Bronchial epithelial cell (primary cell): ENCODE data around the gene MORN4. TPM values are rescaled to one million over a fixed set of nuclear protein-coding genes. Genes with fewer than 3 reads are reported as not detected.

Source experiments
- DNase-seq: peaks from one replicate; pipeline ENCODE4 v3.0.0-alpha.2; 2010; ENCODE audit warnings: low read depth
- FAIRE-seq: peaks from 2 replicates; lab custom pipeline; 2011; peaks lifted over from hg19 to GRCh38; lab: Jason Lieb, UNC
- H3K27me3 ChIP-seq: 2 replicates; pipeline ENCODE4 v1.5.1; 2011; ENCODE audit warnings: low read length; ENCODE audit not compliant: control insufficient read depth, insufficient read depth
- H3K36me3 ChIP-seq: 2 replicates; pipeline ENCODE4 v1.5.1; 2011; ENCODE audit warnings: low read length; ENCODE audit not compliant: control insufficient read depth, insufficient read depth
- H3K4me3 ChIP-seq: 2 replicates; pipeline ENCODE4 v1.5.1; 2011; ENCODE audit warnings: mild to moderate bottlenecking, low read depth, low read length, control low read depth
- total RNA-seq: library from RNA; depleted of rRNA; stranded (reverse); fragments of >200 nt; gene quantifications from 2 replicates; pipeline ENCODE4 v1.2.1, GENCODE V29; 2014
- TF ChIP-seq, protein P1 (sequence below): IDR thresholded peaks from 2 replicates; pipeline ENCODE4 v1.5.1; 2011; ENCODE audit warnings: mild to moderate bottlenecking, moderate library complexity, low read length, control low read depth, inconsistent platforms; ENCODE audit not compliant: insufficient read depth, severe bottlenecking

Gene MORN4
- total RNA-seq, 1 donor from 2014 or later = 7.1 TPM

DNA sequence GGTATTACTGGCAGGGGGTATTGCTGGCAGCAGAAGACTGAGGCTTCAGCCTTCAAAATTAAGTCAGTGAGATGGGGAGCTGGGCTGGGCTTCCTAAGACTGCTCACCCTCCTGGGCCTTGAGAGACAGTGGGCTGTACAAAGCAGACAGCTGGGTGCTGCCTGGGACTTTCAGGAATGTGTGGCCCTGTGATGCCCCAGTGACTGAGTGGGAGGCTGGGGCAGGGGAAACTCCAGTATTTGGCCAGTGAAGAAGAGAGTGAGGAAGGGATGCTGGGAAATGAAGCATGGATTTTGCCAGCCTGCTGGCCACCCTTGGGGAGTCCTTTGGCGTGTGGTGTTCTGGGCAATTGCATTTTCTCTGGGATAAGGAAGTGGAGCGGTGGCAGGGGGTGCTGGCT, 60.3 kb downstream of the MORN4 start:
- no peaks in the 10 kb centered on the region for H3K27me3 ChIP-seq
- DNase-seq = no peak
- TF ChIP-seq, protein P1, sequence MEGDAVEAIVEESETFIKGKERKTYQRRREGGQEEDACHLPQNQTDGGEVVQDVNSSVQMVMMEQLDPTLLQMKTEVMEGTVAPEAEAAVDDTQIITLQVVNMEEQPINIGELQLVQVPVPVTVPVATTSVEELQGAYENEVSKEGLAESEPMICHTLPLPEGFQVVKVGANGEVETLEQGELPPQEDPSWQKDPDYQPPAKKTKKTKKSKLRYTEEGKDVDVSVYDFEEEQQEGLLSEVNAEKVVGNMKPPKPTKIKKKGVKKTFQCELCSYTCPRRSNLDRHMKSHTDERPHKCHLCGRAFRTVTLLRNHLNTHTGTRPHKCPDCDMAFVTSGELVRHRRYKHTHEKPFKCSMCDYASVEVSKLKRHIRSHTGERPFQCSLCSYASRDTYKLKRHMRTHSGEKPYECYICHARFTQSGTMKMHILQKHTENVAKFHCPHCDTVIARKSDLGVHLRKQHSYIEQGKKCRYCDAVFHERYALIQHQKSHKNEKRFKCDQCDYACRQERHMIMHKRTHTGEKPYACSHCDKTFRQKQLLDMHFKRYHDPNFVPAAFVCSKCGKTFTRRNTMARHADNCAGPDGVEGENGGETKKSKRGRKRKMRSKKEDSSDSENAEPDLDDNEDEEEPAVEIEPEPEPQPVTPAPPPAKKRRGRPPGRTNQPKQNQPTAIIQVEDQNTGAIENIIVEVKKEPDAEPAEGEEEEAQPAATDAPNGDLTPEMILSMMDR = no peak
- FAIRE-seq = no peak
- H3K4me3 ChIP-seq = no peak overlapping the region
- peaks cover 2% of the 10 kb centered on the region for H3K36me3 ChIP-seq

GRCh38 chr10:97572214-97572989, 60.9 kb downstream of the MORN4 start, which contains the start of gene ANKRD2:
ANKRD2 (plus strand) TSS chr10:97572779; CDS start chr10:97572789, 10 bp downstream.
- H3K27me3 ChIP-seq = no peaks in the 10 kb centered on the region
- peak; percentile 77 for DNase-seq
- peaks cover 3% of the 10 kb centered on the region for H3K36me3 ChIP-seq
- TF ChIP-seq, protein P1 = peak; percentile 99
- H3K4me3 ChIP-seq = no peak within 1 kb of the TSS
- no peak for FAIRE-seq

DNA sequence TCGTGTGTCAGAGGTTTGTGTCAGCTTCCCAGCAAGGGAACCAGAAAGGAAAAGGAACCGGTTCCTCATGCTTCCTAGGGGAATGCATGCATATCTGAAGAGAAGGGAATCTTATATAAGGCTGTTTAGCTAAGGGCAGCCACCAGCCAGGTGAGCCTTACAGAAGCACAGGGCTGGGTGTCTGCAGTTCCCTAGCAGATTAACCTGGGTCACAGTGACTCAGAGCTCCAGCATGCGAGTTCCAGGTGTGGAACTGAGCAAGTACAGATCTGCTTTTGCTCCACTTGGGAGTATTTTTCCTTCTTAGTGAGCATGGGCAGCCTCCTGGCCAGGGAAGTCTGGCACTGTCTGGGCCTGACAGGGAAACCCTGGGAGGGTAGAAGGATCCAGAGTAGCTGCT, 61.7 kb downstream of the MORN4 start:
- TF ChIP-seq, protein P1 = no peak
- no peak overlapping the region for H3K4me3 ChIP-seq
- DNase-seq (peak; percentile 98), FAIRE-seq (peak; percentile 98)
- H3K36me3 ChIP-seq = peaks cover 3% of the 10 kb centered on the region
- no peaks in the 10 kb centered on the region for H3K27me3 ChIP-seq

DNA sequence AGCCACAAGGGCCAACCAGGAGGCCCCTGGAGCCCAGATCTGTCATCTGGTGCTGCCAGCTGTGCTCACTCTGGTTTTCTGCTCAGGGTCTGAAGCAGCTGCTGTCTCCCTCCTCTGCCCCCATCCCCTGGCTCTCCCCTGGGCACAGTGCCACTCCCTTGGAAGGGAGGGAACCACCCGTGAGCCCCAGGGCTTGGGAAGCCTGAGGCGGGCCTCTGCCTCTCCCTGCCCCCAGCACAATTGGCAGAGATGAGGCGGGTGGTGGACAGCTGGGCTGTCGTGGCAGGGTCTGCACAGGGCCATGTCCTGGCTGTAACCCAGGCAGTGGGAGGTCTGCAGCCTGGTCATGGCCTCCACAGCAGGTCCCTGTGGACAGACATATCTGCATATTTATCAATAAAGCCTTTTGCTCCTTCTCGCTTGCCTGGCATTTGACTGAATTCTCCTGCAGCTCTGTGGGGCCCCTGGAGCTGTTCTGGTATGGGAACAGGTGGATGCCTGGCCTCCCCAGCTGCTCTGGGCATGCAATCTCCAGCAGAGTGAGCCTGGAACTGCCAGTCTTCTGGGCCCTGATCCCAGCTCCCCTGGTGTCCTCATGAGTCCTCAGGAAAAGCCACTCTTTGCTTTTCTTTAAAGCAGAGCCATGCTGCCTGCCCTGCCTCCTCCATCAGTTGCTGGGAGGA, 62.4 kb downstream of the MORN4 start:
- Histone ChIP-seq H3K27me3 (no peaks in the 10 kb centered on the region), H3K4me3 (no peak overlapping the region), H3K36me3 (peaks cover 3% of the 10 kb centered on the region)
- no peak for DNase-seq
- TF ChIP-seq, protein P1 = no peak
- no peak for FAIRE-seq

GRCh38 chr10:97570146-97570788, 63.0 kb downstream of the MORN4 start:
- peaks cover 3% of the 10 kb centered on the region for H3K36me3 ChIP-seq
- H3K4me3 ChIP-seq = no peak overlapping the region
- TF ChIP-seq, protein P1 = no peak
- FAIRE-seq = no peak
- DNase-seq = no peak
- no peaks in the 10 kb centered on the region for H3K27me3 ChIP-seq
